Measurements from ENCODE around the gene CHRNB2. TPM values are rescaled to one million over a fixed set of nuclear protein-coding genes. Genes with fewer than 3 reads are reported as not detected.

CHRNB2 gene
- total RNA-seq, 1 experiment from 2014 or later, result not detected

DNA sequence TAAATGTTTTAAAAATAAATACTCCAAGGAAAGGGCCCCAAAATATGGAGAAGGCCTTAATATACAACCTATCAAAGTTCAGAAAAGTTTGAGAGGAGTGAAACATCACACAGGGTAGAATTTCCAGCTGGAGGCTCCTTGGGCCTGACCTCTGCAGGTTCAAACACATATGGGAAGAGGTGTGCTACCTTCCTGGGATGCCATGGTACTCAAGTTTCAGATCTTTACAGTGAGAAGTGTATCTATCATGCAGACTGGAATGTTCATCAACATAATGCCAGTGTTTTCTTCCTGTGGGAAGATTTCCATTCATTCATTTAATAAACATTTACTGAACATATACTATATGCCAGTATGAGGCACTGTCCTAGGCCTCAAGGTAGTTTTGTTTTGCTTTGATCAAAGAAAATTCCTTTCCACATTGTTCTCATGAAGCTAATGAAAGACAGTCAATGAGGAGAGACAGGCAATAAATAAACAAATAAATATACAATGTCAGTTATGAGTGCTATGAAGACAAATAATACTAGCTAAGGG, 55.0 kb downstream of the CHRNB2 start:
- DNase-seq, result no peak
- Histone ChIP-seq H3K36me3 (ENCODE audit: low read depth) (no peaks in the 10 kb centered on the region), H3F3A (ENCODE audit: insufficient read depth, low read depth) (no peaks in the 10 kb centered on the region), H3K27ac (no peak overlapping the region), H3K9me3 (ENCODE audit: insufficient read depth, low read depth) (no peaks in the 10 kb centered on the region), H3K27me3 (ENCODE audit: insufficient read depth, low read depth) (no peaks in the 10 kb centered on the region), H3K9me2 (ENCODE audit: insufficient read depth) (no peaks in the 10 kb centered on the region), H3K4me1 (replicated peaks; ENCODE audit: insufficient read depth) (peaks cover 7% of the 10 kb centered on the region), H4K20me1 (ENCODE audit: insufficient read depth) (peaks cover 16% of the 10 kb centered on the region), H3K4me3 (no peak overlapping the region), H3K79me2 (ENCODE audit: low read depth) (peaks cover 79% of the 10 kb centered on the region), H3K4me2 (no peak overlapping the region), H2AFZ (no peak overlapping the region)
- CTCF ChIA-PET, result no interaction called here
- no peak for TF ChIP-seq EZH2 (IDR thresholded peaks at IDR 0.05; ENCODE audit: low read depth)
- TF ChIP-seq, protein P1, sequence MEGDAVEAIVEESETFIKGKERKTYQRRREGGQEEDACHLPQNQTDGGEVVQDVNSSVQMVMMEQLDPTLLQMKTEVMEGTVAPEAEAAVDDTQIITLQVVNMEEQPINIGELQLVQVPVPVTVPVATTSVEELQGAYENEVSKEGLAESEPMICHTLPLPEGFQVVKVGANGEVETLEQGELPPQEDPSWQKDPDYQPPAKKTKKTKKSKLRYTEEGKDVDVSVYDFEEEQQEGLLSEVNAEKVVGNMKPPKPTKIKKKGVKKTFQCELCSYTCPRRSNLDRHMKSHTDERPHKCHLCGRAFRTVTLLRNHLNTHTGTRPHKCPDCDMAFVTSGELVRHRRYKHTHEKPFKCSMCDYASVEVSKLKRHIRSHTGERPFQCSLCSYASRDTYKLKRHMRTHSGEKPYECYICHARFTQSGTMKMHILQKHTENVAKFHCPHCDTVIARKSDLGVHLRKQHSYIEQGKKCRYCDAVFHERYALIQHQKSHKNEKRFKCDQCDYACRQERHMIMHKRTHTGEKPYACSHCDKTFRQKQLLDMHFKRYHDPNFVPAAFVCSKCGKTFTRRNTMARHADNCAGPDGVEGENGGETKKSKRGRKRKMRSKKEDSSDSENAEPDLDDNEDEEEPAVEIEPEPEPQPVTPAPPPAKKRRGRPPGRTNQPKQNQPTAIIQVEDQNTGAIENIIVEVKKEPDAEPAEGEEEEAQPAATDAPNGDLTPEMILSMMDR (conservative IDR thresholded peaks at IDR 0.05), result no peak
- intact Hi-C loops (cut with micrococcal nuclease; ENCODE audit: unreplicated experiment), result no loop called here
- POLR2A ChIA-PET (ENCODE audit: unreplicated experiment), result no interaction called here
- no TSS peak for BruUV-seq (replicated peaks)

GRCh38 chr1:154623358-154623757, 55.8 kb downstream of the CHRNB2 start:
- Histone ChIP-seq H3K27me3 (ENCODE audit: insufficient read depth, low read depth) (no peaks in the 10 kb centered on the region), H3K79me2 (ENCODE audit: low read depth) (peaks cover 77% of the 10 kb centered on the region), H2AFZ (no peak overlapping the region), H3K4me3 (no peak overlapping the region), H3K4me1 (replicated peaks; ENCODE audit: insufficient read depth) (peaks cover 7% of the 10 kb centered on the region), H3K9me2 (ENCODE audit: insufficient read depth) (no peaks in the 10 kb centered on the region), H3F3A (ENCODE audit: insufficient read depth, low read depth) (no peaks in the 10 kb centered on the region), H4K20me1 (ENCODE audit: insufficient read depth) (peaks cover 16% of the 10 kb centered on the region), H3K4me2 (no peak overlapping the region), H3K9me3 (ENCODE audit: insufficient read depth, low read depth) (no peaks in the 10 kb centered on the region), H3K27ac (no peak overlapping the region), H3K36me3 (ENCODE audit: low read depth) (no peaks in the 10 kb centered on the region)
- BruUV-seq (replicated peaks), result no TSS peak
- DNase-seq, result no peak
- TF ChIP-seq EZH2 (IDR thresholded peaks at IDR 0.05; ENCODE audit: low read depth), result no peak
- TF ChIP-seq, protein P1 (conservative IDR thresholded peaks at IDR 0.05), result no peak
- intact Hi-C loops (cut with micrococcal nuclease; ENCODE audit: unreplicated experiment), result no loop called here
- ChIA-PET POLR2A (ENCODE audit: unreplicated experiment) (no interaction called here), CTCF (no interaction called here)

DNA sequence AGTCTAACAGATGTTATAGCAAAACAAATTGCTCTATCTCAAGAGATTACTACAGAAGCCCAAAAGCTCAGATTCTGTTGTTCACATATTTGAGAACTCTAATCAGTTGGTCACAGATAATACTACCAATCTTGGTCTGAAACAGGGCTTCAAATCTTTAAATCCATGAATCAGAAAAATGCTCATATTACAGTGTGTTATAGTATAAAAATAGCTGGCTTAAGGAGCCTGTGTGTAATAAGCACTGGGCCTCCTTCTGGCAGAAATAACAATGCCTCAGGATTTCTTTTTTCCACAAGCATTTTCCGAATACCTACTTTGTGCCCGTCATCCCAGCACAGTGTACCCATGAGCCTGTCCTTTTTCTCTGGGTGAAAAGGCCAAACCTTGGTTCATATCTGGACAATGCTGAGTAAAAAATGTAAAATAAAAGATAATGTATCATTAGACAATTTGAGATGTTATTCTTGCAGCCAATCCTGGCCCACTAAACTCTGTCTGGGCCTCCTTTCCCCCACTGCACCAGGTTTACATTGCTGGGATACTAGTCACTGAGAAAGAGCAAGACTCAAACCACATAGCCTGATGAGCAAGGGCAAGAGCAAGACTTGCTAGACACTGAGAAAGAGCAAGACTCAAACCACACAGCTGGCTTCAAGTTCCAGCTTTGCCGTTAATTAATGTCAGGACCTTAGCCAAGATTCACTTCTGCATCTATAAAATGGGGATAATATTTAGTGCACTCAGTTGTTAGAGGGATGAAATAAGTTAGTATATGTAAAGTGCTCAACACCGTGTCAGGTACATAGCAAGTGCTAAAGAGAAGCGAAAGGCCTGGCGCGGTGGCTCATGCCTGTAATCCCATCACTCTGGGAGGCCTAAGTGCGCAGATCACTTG, 57.4 kb downstream of the CHRNB2 start:
- Histone ChIP-seq H3K4me1 (replicated peaks; ENCODE audit: insufficient read depth) (peaks cover 7% of the 10 kb centered on the region), H4K20me1 (ENCODE audit: insufficient read depth) (peaks cover 11% of the 10 kb centered on the region), H3K4me2 (no peak overlapping the region), H3K9me3 (ENCODE audit: insufficient read depth, low read depth) (no peaks in the 10 kb centered on the region), H3K4me3 (no peak overlapping the region), H3K36me3 (ENCODE audit: low read depth) (no peaks in the 10 kb centered on the region), H3K27ac (no peak overlapping the region), H3K9me2 (ENCODE audit: insufficient read depth) (no peaks in the 10 kb centered on the region), H3K79me2 (ENCODE audit: low read depth) (peaks cover 62% of the 10 kb centered on the region), H3F3A (ENCODE audit: insufficient read depth, low read depth) (no peaks in the 10 kb centered on the region), H3K27me3 (ENCODE audit: insufficient read depth, low read depth) (no peaks in the 10 kb centered on the region), H2AFZ (no peak overlapping the region)
- ChIA-PET POLR2A (ENCODE audit: unreplicated experiment) (no interaction called here), CTCF (interaction anchor here (0.6 kb wide), 2 partner anchors 135 to 1845 kb away, joined by 3 to 5 read pairs; no protein-coding TSS in a partner anchor)
- intact Hi-C loops (cut with micrococcal nuclease; ENCODE audit: unreplicated experiment), result loop anchor here (5.0 kb wide), 1 partner anchor 312 kb away; the partner anchor contains the start of gene PMVK
- BruUV-seq (replicated peaks), result no TSS peak
- no peak for DNase-seq
- no peak for TF ChIP-seq EZH2 (IDR thresholded peaks at IDR 0.05; ENCODE audit: low read depth)
- TF ChIP-seq, protein P1 (conservative IDR thresholded peaks at IDR 0.05), result no peak
